AG04450 (cell line): ENCODE data around the gene COL26A1. TPM values are rescaled to one million over a fixed set of nuclear protein-coding genes. Genes with fewer than 3 reads are reported as not detected.

Experiments
- CTCF ChIA-PET: fragments of 300-600, 350-600 bp; formaldehyde crosslinking; extraction: SDS; loops from one replicate; lab custom pipeline; 2022; ENCODE audit warnings: antibody characterized with exemption, inconsistent platforms; lab: Charles Lee
- POLR2A ChIA-PET: fragments of 350-600 bp; formaldehyde crosslinking; extraction: SDS; loops from one replicate; lab custom pipeline; 2021; ENCODE audit warnings: antibody characterized with exemption, inconsistent platforms; lab: Yijun Ruan, JAX
- DNase-seq: peaks from one replicate; pipeline ENCODE4 v3.0.0-alpha.2; 2011; ENCODE audit warnings: low read depth, low spot score
- H3K27ac ChIP-seq: one replicate; pipeline ENCODE4 v1.5.1; 2012; ENCODE audit warnings: low read depth, low read length, control low read depth
- H3K27me3 ChIP-seq: one replicate; pipeline ENCODE4 v1.6.0; 2012; ENCODE audit warnings: low read length; ENCODE audit not compliant: control insufficient read depth, insufficient read depth
- H3K4me3 ChIP-seq: 2 replicates; pipeline ENCODE4 v1.5.1; 2011; ENCODE audit warnings: mild to moderate bottlenecking, low read depth, low read length, control low read depth
- H3K9me3 ChIP-seq: 2 replicates; pipeline ENCODE4 v1.5.1; 2012; ENCODE audit warnings: low read length; ENCODE audit not compliant: control insufficient read depth, insufficient read depth
- polyA plus RNA-seq: library from polyadenylated mRNA; depleted of rRNA; stranded (reverse); fragments of >200 nt; gene quantifications from 2 replicates; pipeline ENCODE4 v1.2.3, GENCODE V29; 2011
- TF ChIP-seq, protein P1 (sequence below): IDR thresholded peaks from 2 replicates; pipeline ENCODE4 v1.5.1; 2011; ENCODE audit warnings: low read depth, low read length, control low read depth, inconsistent platforms

The COL26A1 gene
- polyA plus RNA-seq, 1 experiment: 0.06 TPM

DNA sequence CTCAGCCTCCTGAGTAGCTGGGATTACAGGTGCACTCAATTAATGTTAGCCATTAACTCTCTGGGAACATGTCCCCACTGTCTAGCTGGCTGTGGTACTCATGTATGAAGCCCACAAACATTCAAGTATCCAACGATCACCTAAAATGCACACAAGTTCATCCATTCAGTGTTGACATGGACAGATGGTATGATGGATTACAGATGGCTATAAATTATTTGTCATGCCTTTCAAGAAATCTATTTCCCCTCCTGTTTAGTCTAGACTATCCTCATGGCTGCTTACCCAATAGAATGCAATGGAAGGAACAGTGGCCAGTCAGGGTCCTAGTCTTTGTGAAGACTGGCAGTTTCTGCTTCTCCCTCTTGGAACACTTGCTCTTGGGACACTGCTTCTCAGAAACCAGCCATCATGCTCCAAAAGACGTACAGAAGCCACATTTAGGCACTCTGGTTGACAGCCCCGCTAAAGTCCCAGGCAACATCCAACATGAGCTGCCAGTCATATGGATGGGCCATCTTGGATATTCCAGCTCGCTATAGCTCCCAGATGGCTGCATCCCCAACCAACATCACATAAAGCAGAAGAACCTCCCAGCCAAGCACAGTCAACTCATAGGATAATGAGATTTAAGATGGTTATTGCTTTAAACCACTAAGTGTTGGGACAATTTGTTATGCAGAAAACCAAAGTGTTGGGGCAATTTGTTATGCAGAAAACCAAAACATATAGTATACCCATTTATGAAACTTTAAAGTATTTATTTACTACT is 233.3 kb downstream of the COL26A1 start:
- POLR2A ChIA-PET: interaction anchor here (0.7 kb wide), 1 partner anchor 149 kb away, joined by 3 read pairs; no protein-coding TSS in a partner anchor
- Histone ChIP-seq H3K9me3 (no peaks in the 10 kb centered on the region), H3K27me3 (peaks cover 18% of the 10 kb centered on the region), H3K4me3 (no peak overlapping the region), H3K27ac (no peak overlapping the region)
- TF ChIP-seq, protein P1, sequence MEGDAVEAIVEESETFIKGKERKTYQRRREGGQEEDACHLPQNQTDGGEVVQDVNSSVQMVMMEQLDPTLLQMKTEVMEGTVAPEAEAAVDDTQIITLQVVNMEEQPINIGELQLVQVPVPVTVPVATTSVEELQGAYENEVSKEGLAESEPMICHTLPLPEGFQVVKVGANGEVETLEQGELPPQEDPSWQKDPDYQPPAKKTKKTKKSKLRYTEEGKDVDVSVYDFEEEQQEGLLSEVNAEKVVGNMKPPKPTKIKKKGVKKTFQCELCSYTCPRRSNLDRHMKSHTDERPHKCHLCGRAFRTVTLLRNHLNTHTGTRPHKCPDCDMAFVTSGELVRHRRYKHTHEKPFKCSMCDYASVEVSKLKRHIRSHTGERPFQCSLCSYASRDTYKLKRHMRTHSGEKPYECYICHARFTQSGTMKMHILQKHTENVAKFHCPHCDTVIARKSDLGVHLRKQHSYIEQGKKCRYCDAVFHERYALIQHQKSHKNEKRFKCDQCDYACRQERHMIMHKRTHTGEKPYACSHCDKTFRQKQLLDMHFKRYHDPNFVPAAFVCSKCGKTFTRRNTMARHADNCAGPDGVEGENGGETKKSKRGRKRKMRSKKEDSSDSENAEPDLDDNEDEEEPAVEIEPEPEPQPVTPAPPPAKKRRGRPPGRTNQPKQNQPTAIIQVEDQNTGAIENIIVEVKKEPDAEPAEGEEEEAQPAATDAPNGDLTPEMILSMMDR: no peak
- CTCF ChIA-PET: interaction anchor here (1.5 kb wide), 1 partner anchor 58 kb away, joined by 3 read pairs; no protein-coding TSS in a partner anchor
- DNase-seq: no peak

DNA sequence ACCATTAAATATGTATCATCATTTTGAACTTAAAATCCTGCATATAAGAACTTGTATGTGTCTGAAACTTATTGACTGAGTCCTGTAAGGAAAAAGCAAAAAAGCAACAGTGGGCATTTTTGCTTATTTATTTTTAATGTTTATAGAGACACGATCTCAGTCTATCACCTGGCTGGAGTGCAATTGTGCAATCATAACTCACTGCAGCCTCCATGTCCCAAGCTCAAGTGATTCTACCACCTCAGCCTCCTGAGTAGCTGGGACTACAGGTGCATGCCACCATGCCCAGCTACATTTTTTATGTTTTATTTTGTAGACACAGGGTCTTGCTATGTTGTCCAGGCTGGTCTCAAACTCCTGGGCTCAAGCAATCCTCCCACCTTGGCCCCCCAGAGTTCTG is 234.2 kb downstream of the COL26A1 start:
- ChIA-PET POLR2A (interaction anchor here (0.6 to 0.7 kb wide), 2 partner anchors 148 to 830 kb away, joined by 3 read pairs; no protein-coding TSS in a partner anchor), CTCF (interaction anchor here (1.5 kb wide), 1 partner anchor 59 kb away, joined by 3 read pairs; no protein-coding TSS in a partner anchor)
- H3K27me3 ChIP-seq: peaks cover 18% of the 10 kb centered on the region
- H3K4me3 ChIP-seq: no peak overlapping the region
- H3K27ac ChIP-seq: no peak overlapping the region
- no peaks in the 10 kb centered on the region for H3K9me3 ChIP-seq
- TF ChIP-seq, protein P1: no peak
- no peak for DNase-seq

DNA sequence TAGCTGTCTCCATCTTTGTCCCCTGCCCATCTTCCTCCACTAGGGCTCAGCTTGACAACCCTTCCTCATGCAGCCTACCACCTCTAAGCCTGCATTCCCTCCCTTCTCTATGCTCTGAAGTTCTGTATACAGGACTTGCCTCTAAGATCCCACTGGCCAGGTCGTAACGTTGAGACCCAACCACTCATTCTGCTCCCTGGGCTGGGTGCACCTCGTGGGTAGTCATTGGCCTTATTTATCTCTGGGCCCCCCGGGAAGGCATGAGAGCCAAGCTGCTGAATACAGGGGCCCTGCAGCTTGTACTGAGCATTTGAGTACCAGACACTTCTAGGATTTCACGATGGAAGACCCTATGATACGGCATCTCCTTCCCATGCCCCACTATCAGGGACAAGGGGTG is 235.3 kb downstream of the COL26A1 start:
- TF ChIP-seq, protein P1: no peak
- no peak overlapping the region for H3K4me3 ChIP-seq
- POLR2A ChIA-PET: no interaction called here
- peaks cover 21% of the 10 kb centered on the region for H3K27me3 ChIP-seq
- DNase-seq: no peak
- CTCF ChIA-PET: interaction anchor here (0.6 kb wide), 1 partner anchor 1686 kb away, joined by 3 read pairs; no protein-coding TSS in a partner anchor
- no peaks in the 10 kb centered on the region; the same call in 1 of the 2 replicates for H3K9me3 ChIP-seq
- no peak overlapping the region for H3K27ac ChIP-seq

DNA sequence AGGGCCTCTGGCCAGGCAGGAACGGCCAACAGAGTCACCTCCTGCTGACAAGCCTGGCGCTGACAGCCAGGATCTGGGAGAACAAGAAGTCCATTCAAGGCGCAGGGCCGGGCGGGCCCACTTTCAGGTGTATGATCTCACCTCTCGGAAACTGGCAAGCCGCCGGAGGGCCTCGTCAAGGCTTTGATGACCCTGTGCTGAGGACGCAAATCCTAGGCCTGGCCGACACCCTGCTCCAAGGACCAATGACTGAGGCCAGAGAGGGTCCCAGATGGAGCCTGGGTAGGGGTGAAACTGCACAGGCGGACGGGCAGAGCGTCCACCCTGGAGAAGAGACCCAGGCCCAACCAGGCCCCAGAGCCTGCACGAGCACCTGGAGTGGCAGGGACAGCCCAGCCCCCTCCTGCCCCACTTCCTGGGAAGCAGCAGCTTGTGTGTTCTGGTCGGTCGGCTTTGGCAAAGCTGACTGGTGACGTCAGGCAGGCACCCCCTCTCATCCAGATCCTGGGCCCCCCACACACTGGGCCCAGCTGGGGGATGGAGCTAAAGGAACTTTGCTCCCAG is 235.8 kb downstream of the COL26A1 start:
- Histone ChIP-seq H3K9me3 (no peaks in the 10 kb centered on the region; the same call in 1 of the 2 replicates), H3K27me3 (peaks cover 20% of the 10 kb centered on the region), H3K27ac (no peak overlapping the region), H3K4me3 (no peak overlapping the region)
- no peak for DNase-seq
- ChIA-PET CTCF (no interaction called here), POLR2A (no interaction called here)
- TF ChIP-seq, protein P1: no peak
